ENCODE data around the gene PIAS1. TPM values are rescaled to one million over a fixed set of nuclear protein-coding genes. Genes with fewer than 3 reads are reported as not detected.

Gene PIAS1
- total RNA-seq, 1 experiment from 2014 or later = 25.9 TPM

DNA sequence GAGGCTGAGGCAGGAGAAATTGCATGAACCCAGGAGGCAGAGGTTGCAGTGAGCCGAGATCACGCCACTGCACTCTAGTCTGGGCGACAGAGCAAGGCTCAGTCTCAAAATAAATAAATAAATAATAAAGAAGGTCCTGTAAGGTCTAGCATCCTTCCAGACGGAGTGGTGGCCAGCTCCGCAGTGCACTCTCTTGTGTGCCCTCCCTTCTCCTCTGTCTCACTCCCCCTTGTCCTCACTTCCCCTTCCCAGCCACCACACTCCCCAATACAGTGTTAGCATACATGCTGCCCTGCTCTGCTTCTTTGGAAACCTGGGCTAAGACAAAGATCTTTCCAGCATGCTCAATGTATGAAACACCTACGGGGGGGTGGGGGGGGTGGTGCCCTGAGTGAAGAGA, 178.8 kb downstream of the PIAS1 start:
- H4K20me1 ChIP-seq (ENCODE audit: insufficient read depth) = no peaks in the 10 kb centered on the region
- TF ChIP-seq JUND (IDR thresholded peaks at IDR 0.05) = no peak
- TF ChIP-seq ELF1 (IDR thresholded peaks at IDR 0.05; ENCODE audit: borderline replicate concordance, low read depth) = no peak
- no peak for TF ChIP-seq CBX3 (IDR thresholded peaks at IDR 0.05; ENCODE audit: low read depth)
- no peak for TF ChIP-seq SIN3A (IDR thresholded peaks at IDR 0.05; ENCODE audit: low read depth)
- no peak for TF ChIP-seq ZNF274 (IDR thresholded peaks at IDR 0.05; ENCODE audit: low read depth, low read length)
- TF ChIP-seq EGR1 (IDR thresholded peaks at IDR 0.05; ENCODE audit: low read depth) = no peak
- no peak overlapping the region for H3K4me2 ChIP-seq (ENCODE audit: low read length)
- no peaks in the 10 kb centered on the region for H3K36me3 ChIP-seq (ENCODE audit: control insufficient read depth in 1 of 2, insufficient read depth in 2 of 2, low read length in 2 of 2)
- H3K9me2 ChIP-seq (ENCODE audit: insufficient read depth) = no peaks in the 10 kb centered on the region
- DNase-seq (ENCODE audit: low read depth, low spot score) = no peak
- H3K4me1 ChIP-seq (ENCODE audit: control insufficient read depth in 1 of 2, insufficient read depth in 2 of 2, low read length in 2 of 2) = peaks cover 6 to 23% of the 10 kb centered on the region in 2 experiments; a peak in 3 of 4 replicates
- H3K27ac ChIP-seq (ENCODE audit: low read depth, low read length) = no peak overlapping the region
- no peaks in the 10 kb centered on the region for H3K9me3 ChIP-seq (ENCODE audit: control insufficient read depth in 1 of 2, insufficient read depth in 1 of 2, low read depth in 1 of 2, low read length in 2 of 2)
- no peak overlapping the region for H3K4me3 ChIP-seq (replicated peaks in 1 of 2; ENCODE audit: low read depth in 1 of 2, low read length in 2 of 2)
- RAD21 ChIA-PET (ENCODE audit: low non-redundant PET in 1 of 2, low total read pairs in 2 of 2, uncharacterized antibody in 2 of 2, unreplicated experiment in 2 of 2) = no interaction called here
- CTCF ChIA-PET = no interaction called here
- no TSS peak for BruUV-seq (replicated peaks)
- H3K79me2 ChIP-seq (ENCODE audit: insufficient read depth, low read length) = peaks cover 14% of the 10 kb centered on the region
- no peak for ATAC-seq
- H3K27me3 ChIP-seq (ENCODE audit: insufficient read depth, low read length) = no peaks in the 10 kb centered on the region
- no peak overlapping the region for H3K9ac ChIP-seq (ENCODE audit: low read length)
- H2AFZ ChIP-seq (ENCODE audit: low read depth, low read length, poor library complexity, severe bottlenecking) = no peak overlapping the region
- POLR2A ChIA-PET = no interaction called here
- intact Hi-C loops (cut with micrococcal nuclease) = no loop called here

GRCh38 chr15:68234060-68234459, 179.9 kb downstream of the PIAS1 start:
- Histone ChIP-seq H3K36me3 (ENCODE audit: control insufficient read depth in 1 of 2, insufficient read depth in 2 of 2, low read length in 2 of 2) (no peaks in the 10 kb centered on the region), H3K9ac (ENCODE audit: low read length) (no peak overlapping the region), H3K27ac (ENCODE audit: low read depth, low read length) (no peak overlapping the region), H3K4me3 (replicated peaks in 1 of 2; ENCODE audit: low read depth in 1 of 2, low read length in 2 of 2) (no peak overlapping the region), H3K9me2 (ENCODE audit: insufficient read depth) (no peaks in the 10 kb centered on the region), H3K9me3 (ENCODE audit: control insufficient read depth in 1 of 2, insufficient read depth in 1 of 2, low read depth in 1 of 2, low read length in 2 of 2) (no peaks in the 10 kb centered on the region), H4K20me1 (ENCODE audit: insufficient read depth) (no peaks in the 10 kb centered on the region), H2AFZ (ENCODE audit: low read depth, low read length, poor library complexity, severe bottlenecking) (no peak overlapping the region), H3K27me3 (ENCODE audit: insufficient read depth, low read length) (no peaks in the 10 kb centered on the region), H3K79me2 (ENCODE audit: insufficient read depth, low read length) (peaks cover 3% of the 10 kb centered on the region), H3K4me2 (ENCODE audit: low read length) (no peak overlapping the region), H3K4me1 (ENCODE audit: control insufficient read depth in 1 of 2, insufficient read depth in 2 of 2, low read length in 2 of 2) (peaks cover 6 to 16% of the 10 kb centered on the region in 2 experiments; a peak in 3 of 4 replicates)
- TF ChIP-seq, protein P1, sequence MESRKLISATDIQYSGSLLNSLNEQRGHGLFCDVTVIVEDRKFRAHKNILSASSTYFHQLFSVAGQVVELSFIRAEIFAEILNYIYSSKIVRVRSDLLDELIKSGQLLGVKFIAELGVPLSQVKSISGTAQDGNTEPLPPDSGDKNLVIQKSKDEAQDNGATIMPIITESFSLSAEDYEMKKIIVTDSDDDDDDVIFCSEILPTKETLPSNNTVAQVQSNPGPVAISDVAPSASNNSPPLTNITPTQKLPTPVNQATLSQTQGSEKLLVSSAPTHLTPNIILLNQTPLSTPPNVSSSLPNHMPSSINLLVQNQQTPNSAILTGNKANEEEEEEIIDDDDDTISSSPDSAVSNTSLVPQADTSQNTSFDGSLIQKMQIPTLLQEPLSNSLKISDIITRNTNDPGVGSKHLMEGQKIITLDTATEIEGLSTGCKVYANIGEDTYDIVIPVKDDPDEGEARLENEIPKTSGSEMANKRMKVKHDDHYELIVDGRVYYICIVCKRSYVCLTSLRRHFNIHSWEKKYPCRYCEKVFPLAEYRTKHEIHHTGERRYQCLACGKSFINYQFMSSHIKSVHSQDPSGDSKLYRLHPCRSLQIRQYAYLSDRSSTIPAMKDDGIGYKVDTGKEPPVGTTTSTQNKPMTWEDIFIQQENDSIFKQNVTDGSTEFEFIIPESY (IDR thresholded peaks at IDR 0.05; ENCODE audit: extremely low read depth, insufficient replicate concordance, low read length) = no peak
- TF ChIP-seq ATF3 (IDR thresholded peaks at IDR 0.05) = no peak
- TF ChIP-seq, protein P2, sequence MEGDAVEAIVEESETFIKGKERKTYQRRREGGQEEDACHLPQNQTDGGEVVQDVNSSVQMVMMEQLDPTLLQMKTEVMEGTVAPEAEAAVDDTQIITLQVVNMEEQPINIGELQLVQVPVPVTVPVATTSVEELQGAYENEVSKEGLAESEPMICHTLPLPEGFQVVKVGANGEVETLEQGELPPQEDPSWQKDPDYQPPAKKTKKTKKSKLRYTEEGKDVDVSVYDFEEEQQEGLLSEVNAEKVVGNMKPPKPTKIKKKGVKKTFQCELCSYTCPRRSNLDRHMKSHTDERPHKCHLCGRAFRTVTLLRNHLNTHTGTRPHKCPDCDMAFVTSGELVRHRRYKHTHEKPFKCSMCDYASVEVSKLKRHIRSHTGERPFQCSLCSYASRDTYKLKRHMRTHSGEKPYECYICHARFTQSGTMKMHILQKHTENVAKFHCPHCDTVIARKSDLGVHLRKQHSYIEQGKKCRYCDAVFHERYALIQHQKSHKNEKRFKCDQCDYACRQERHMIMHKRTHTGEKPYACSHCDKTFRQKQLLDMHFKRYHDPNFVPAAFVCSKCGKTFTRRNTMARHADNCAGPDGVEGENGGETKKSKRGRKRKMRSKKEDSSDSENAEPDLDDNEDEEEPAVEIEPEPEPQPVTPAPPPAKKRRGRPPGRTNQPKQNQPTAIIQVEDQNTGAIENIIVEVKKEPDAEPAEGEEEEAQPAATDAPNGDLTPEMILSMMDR (IDR thresholded peaks at IDR 0.05 in 2 of 3, conservative IDR thresholded peaks at IDR 0.05 in 1 of 3; ENCODE audit: borderline replicate concordance in 1 of 3, insufficient read depth in 1 of 3, low read depth in 2 of 3, low read length in 2 of 3) = no peak
- TF ChIP-seq EZH2phosphoT487 (IDR thresholded peaks at IDR 0.05; ENCODE audit: borderline replicate concordance) = no peak
- TF ChIP-seq POLR2A (IDR thresholded peaks at IDR 0.05; ENCODE audit: borderline replicate concordance, extremely low read depth, insufficient read depth, insufficient read length) = no peak
- no peak for TF ChIP-seq POLR2AphosphoS5 (IDR thresholded peaks at IDR 0.05; ENCODE audit: low read depth, low read length)
- ChIA-PET CTCF (no interaction called here), POLR2A (no interaction called here), RAD21 (ENCODE audit: low non-redundant PET in 1 of 2, low total read pairs in 2 of 2, uncharacterized antibody in 2 of 2, unreplicated experiment in 2 of 2) (no interaction called here)
- intact Hi-C loops (cut with micrococcal nuclease) = no loop called here
- ATAC-seq (no peak), DNase-seq (ENCODE audit: low read depth, low spot score) (no peak)
- no TSS peak for BruUV-seq (replicated peaks)

Data from HCT116 (cell line).